HCT116 (cell line): Measurements from ENCODE around the gene ABCB7.

Experiments
- CBX3 ChIP-seq: IDR thresholded peaks from 2 replicates; pipeline ENCODE4 v1.6.1; 2012; ENCODE audit warnings: low read depth
- EGR1 ChIP-seq: IDR thresholded peaks from 2 replicates; pipeline ENCODE4 v1.6.1; 2012; ENCODE audit warnings: low read depth
- EZH2 ChIP-seq: fragments of 200-600 bp; sonication (generic); IDR thresholded peaks from 2 replicates; pipeline ENCODE4 v1.6.1; 2017; ENCODE audit warnings: antibody characterized with exemption, mixed run types
- EZH2phosphoT487 ChIP-seq: fragments of 200-600 bp; IDR thresholded peaks from 2 replicates; pipeline ENCODE4 v1.6.1; 2018; ENCODE audit warnings: antibody characterized with exemption, borderline replicate concordance
- JUND ChIP-seq: IDR thresholded peaks from 2 replicates; pipeline ENCODE4 v1.6.1; 2012
- POLR2A ChIP-seq: IDR thresholded peaks from 2 replicates; pipeline ENCODE4 v1.7.0; 2011; ENCODE audit warnings: borderline replicate concordance; ENCODE audit not compliant: insufficient read depth, insufficient read length; ENCODE audit errors: extremely low read depth
- POLR2AphosphoS5 ChIP-seq: IDR thresholded peaks from 2 replicates; pipeline ENCODE4 v1.6.1; 2011; ENCODE audit warnings: mild to moderate bottlenecking, low read depth, low read length, moderate library complexity
- RAD21 ChIP-seq: IDR thresholded peaks from 2 replicates; pipeline ENCODE4 v1.6.1; 2012; ENCODE audit warnings: low read depth, mild to moderate bottlenecking
- SIN3A ChIP-seq: IDR thresholded peaks from 2 replicates; pipeline ENCODE4 v1.6.1; 2012; ENCODE audit warnings: low read depth
- ZFX ChIP-seq: fragments of 450-650 bp; IDR thresholded peaks from 2 replicates; pipeline ENCODE4 v1.6.1; 2017
- TF ChIP-seq, protein P1 (sequence below), 3 experiments: fragments of 200-600 bp in 1 of 3; sonication (generic) in 1 of 3; IDR thresholded peaks in 2 of 3; conservative IDR thresholded peaks in 1 of 3; 2 replicates each; pipeline ENCODE4 v1.5.1; 2012 to 2017; ENCODE audit warnings: low read depth in 2 of 3, low read length in 2 of 3, antibody characterized with exemption in 1 of 3, borderline replicate concordance in 1 of 3, control low read depth in 1 of 3, mild to moderate bottlenecking in 1 of 3, mixed read lengths in 1 of 3, mixed run types in 1 of 3, moderate library complexity in 1 of 3; ENCODE audit not compliant: insufficient read depth in 1 of 3
- TF ChIP-seq, protein P2 (sequence below): IDR thresholded peaks from 2 replicates; pipeline ENCODE4 v1.6.1; 2012
- TF ChIP-seq, protein P3 (sequence below): IDR thresholded peaks from 2 replicates; pipeline ENCODE4 v1.6.1; 2012; ENCODE audit warnings: low read depth

DNA sequence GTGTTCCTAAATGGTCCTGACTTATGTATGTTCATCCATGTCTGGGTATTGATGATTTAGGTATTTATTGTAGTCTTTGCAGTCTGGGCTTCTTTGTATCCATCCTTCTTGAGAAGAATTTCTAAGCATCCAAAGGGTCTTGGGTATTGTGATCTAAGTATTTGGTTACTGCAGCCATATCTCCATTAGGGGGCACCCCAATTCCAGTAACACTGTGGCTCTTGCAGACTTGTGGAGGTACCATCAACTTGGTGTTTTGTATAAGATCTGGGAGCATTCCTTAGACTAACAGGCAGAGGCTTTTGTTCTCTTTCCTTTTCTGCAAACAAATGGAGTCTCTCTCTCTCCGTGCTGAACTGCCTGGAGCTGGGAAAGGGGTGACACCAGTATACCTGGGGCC lies 117.2 kb downstream of the ABCB7 start:
- no peak for TF ChIP-seq CBX3
- no peak for TF ChIP-seq POLR2A
- TF ChIP-seq RAD21, result peak; percentile 55
- TF ChIP-seq, protein P1, sequence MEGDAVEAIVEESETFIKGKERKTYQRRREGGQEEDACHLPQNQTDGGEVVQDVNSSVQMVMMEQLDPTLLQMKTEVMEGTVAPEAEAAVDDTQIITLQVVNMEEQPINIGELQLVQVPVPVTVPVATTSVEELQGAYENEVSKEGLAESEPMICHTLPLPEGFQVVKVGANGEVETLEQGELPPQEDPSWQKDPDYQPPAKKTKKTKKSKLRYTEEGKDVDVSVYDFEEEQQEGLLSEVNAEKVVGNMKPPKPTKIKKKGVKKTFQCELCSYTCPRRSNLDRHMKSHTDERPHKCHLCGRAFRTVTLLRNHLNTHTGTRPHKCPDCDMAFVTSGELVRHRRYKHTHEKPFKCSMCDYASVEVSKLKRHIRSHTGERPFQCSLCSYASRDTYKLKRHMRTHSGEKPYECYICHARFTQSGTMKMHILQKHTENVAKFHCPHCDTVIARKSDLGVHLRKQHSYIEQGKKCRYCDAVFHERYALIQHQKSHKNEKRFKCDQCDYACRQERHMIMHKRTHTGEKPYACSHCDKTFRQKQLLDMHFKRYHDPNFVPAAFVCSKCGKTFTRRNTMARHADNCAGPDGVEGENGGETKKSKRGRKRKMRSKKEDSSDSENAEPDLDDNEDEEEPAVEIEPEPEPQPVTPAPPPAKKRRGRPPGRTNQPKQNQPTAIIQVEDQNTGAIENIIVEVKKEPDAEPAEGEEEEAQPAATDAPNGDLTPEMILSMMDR (IDR thresholded peaks at IDR 0.05 in 2 of 3, conservative IDR thresholded peaks at IDR 0.05 in 1 of 3; ENCODE audit: borderline replicate concordance in 1 of 3, insufficient read depth in 1 of 3, low read depth in 2 of 3, low read length in 2 of 3), result peak; percentile 6 to 48 (median 44); a peak in 4 of 6 replicates
- no peak for TF ChIP-seq JUND
- TF ChIP-seq POLR2AphosphoS5, result no peak
- TF ChIP-seq EGR1, result no peak
- TF ChIP-seq, protein P2, sequence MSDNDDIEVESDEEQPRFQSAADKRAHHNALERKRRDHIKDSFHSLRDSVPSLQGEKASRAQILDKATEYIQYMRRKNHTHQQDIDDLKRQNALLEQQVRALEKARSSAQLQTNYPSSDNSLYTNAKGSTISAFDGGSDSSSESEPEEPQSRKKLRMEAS, result no peak
- TF ChIP-seq EZH2phosphoT487, result no peak
- no peak for TF ChIP-seq SIN3A
- TF ChIP-seq, protein P3, sequence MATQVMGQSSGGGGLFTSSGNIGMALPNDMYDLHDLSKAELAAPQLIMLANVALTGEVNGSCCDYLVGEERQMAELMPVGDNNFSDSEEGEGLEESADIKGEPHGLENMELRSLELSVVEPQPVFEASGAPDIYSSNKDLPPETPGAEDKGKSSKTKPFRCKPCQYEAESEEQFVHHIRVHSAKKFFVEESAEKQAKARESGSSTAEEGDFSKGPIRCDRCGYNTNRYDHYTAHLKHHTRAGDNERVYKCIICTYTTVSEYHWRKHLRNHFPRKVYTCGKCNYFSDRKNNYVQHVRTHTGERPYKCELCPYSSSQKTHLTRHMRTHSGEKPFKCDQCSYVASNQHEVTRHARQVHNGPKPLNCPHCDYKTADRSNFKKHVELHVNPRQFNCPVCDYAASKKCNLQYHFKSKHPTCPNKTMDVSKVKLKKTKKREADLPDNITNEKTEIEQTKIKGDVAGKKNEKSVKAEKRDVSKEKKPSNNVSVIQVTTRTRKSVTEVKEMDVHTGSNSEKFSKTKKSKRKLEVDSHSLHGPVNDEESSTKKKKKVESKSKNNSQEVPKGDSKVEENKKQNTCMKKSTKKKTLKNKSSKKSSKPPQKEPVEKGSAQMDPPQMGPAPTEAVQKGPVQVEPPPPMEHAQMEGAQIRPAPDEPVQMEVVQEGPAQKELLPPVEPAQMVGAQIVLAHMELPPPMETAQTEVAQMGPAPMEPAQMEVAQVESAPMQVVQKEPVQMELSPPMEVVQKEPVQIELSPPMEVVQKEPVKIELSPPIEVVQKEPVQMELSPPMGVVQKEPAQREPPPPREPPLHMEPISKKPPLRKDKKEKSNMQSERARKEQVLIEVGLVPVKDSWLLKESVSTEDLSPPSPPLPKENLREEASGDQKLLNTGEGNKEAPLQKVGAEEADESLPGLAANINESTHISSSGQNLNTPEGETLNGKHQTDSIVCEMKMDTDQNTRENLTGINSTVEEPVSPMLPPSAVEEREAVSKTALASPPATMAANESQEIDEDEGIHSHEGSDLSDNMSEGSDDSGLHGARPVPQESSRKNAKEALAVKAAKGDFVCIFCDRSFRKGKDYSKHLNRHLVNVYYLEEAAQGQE, result no peak
- TF ChIP-seq EZH2, result no peak
- TF ChIP-seq ZFX, result no peak
